ENCODE measurements around the gene MRPS27. TPM values are rescaled to one million over a fixed set of nuclear protein-coding genes. Genes with fewer than 3 reads are reported as not detected.
A peak's percentile ranks its signal among the peaks of the same experiment; 100 is the strongest.

The MRPS27 gene
- total RNA-seq, 1 donor from 2014 or later = 54.7 TPM

DNA sequence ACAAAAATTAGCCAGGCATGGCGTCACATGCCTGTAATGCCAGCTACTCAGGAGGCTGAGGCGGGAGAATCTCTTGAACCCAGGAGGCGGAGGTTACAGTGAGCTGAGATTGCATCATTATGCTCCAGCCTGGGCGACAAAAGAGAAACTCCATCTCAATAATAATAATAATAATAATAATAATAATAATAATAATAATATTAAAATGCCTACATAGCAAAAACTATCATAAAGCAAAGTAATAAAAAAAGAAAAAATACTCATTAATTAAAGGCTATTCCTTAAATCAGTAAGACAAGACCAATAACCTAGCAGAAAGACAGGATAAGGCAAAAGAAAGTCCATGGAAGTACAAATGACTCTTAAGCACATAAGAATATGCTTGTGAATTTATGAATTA is 50.0 kb downstream of the MRPS27 start:
- DNase-seq (ENCODE audit: low spot score, unreplicated experiment) = no peak
- no peak overlapping the region for H3K27ac Mint-ChIP-seq
- peaks cover 7% of the 10 kb centered on the region for H3K4me1 Mint-ChIP-seq (ENCODE audit: low read depth)
- no peaks in the 10 kb centered on the region for H3K27me3 Mint-ChIP-seq
- H3K9me3 Mint-ChIP-seq (ENCODE audit: low read depth) = peaks cover 4% of the 10 kb centered on the region
- TF ChIP-seq, protein P1, sequence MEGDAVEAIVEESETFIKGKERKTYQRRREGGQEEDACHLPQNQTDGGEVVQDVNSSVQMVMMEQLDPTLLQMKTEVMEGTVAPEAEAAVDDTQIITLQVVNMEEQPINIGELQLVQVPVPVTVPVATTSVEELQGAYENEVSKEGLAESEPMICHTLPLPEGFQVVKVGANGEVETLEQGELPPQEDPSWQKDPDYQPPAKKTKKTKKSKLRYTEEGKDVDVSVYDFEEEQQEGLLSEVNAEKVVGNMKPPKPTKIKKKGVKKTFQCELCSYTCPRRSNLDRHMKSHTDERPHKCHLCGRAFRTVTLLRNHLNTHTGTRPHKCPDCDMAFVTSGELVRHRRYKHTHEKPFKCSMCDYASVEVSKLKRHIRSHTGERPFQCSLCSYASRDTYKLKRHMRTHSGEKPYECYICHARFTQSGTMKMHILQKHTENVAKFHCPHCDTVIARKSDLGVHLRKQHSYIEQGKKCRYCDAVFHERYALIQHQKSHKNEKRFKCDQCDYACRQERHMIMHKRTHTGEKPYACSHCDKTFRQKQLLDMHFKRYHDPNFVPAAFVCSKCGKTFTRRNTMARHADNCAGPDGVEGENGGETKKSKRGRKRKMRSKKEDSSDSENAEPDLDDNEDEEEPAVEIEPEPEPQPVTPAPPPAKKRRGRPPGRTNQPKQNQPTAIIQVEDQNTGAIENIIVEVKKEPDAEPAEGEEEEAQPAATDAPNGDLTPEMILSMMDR (IDR thresholded peaks at IDR 0.05; ENCODE audit: unreplicated experiment) = no peak
- no peak overlapping the region for H3K4me3 Mint-ChIP-seq (ENCODE audit: low read depth)
- H3K36me3 Mint-ChIP-seq (ENCODE audit: insufficient read depth) = peaks cover 10% of the 10 kb centered on the region

DNA sequence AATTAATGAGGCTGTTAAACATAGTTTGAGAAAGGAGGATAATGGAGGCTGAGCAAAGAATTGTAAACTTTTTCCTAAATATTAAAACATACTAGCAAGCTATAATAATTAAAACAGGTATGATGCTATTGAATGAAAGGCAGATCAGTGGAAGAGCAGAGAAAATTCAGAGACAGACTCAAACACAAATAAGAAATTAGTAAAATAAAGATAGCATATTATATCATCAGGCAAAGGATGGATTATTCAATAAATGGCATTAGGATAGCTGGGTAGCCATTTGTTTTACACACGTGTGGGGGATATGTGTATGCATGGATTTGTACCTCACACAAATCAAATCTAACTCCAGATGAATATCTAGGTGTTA is 50.6 kb downstream of the MRPS27 start:
- H3K9me3 Mint-ChIP-seq (ENCODE audit: low read depth) = peaks cover 4% of the 10 kb centered on the region
- no peak overlapping the region for H3K4me3 Mint-ChIP-seq (ENCODE audit: low read depth)
- H3K4me1 Mint-ChIP-seq (ENCODE audit: low read depth) = peaks cover 4% of the 10 kb centered on the region
- TF ChIP-seq, protein P1 (IDR thresholded peaks at IDR 0.05; ENCODE audit: unreplicated experiment) = peak; percentile 4
- no peak overlapping the region for H3K27ac Mint-ChIP-seq
- H3K36me3 Mint-ChIP-seq (ENCODE audit: insufficient read depth) = peaks cover 6% of the 10 kb centered on the region
- no peaks in the 10 kb centered on the region for H3K27me3 Mint-ChIP-seq
- no peak for DNase-seq (ENCODE audit: low spot score, unreplicated experiment)

DNA sequence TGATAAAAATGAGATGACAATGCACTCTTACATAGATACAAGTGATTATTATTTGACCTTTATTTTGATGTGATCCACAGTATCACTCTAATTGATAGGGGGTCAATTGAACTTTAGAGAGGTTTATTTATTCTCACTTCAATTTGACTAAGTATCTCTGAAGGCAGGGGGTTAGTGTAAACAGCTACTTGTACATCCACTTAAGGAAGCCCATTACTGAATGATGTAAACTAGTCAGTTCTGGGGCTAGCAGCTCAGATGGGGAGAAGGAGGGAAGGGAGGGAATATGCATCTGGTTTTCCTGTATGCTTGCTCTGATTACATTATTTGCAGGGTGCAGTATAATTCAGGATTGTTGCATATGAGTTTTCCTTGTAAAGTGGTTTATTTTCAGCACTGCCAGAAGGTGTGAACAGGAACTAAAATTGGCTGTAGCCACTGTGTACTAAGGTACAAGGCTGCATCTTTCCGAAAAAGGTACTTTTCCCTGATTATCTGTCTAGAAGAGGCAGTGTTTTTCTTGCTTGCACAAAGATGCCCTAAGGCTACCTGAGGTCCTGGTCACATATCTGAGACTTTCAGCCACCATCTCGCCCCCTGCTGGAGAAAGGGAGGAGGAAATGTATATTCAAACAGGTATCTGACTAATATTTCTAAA is 51.2 kb downstream of the MRPS27 start:
- TF ChIP-seq, protein P1 (IDR thresholded peaks at IDR 0.05; ENCODE audit: unreplicated experiment) = peak; percentile 82
- Mint-ChIP-seq H3K4me3 (ENCODE audit: low read depth) (no peak overlapping the region), H3K36me3 (ENCODE audit: insufficient read depth) (peaks cover 6% of the 10 kb centered on the region), H3K27me3 (no peaks in the 10 kb centered on the region), H3K27ac (no peak overlapping the region), H3K9me3 (ENCODE audit: low read depth) (peaks cover 4% of the 10 kb centered on the region), H3K4me1 (ENCODE audit: low read depth) (peaks cover 4% of the 10 kb centered on the region)
- peak; percentile 37 for DNase-seq (ENCODE audit: low spot score, unreplicated experiment)

DNA sequence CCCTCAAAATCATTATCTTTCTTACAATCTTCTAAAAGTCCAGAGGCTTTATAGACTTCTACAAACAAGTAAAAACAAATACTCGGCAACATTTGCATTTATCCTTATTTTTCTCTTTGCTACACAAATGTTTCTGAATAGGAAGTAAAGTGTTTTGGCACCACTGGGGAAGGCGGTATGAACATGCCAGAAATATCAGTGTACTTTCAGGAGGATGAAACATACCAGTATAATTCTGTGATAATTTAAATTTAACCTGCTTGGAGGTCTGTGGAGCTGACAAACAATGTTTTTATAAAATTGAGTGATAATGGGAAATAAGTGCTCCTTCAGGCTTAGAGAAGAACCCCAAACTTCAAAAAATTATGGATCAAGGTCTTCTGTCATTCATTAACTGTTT is 51.8 kb downstream of the MRPS27 start:
- Mint-ChIP-seq H3K4me1 (ENCODE audit: low read depth) (peaks cover 4% of the 10 kb centered on the region), H3K36me3 (ENCODE audit: insufficient read depth) (peaks cover 6% of the 10 kb centered on the region), H3K27me3 (no peaks in the 10 kb centered on the region), H3K27ac (no peak overlapping the region), H3K4me3 (ENCODE audit: low read depth) (no peak overlapping the region), H3K9me3 (ENCODE audit: low read depth) (peaks cover 4% of the 10 kb centered on the region)
- TF ChIP-seq, protein P1 (IDR thresholded peaks at IDR 0.05; ENCODE audit: unreplicated experiment) = no peak
- DNase-seq (ENCODE audit: low spot score, unreplicated experiment) = no peak

DNA sequence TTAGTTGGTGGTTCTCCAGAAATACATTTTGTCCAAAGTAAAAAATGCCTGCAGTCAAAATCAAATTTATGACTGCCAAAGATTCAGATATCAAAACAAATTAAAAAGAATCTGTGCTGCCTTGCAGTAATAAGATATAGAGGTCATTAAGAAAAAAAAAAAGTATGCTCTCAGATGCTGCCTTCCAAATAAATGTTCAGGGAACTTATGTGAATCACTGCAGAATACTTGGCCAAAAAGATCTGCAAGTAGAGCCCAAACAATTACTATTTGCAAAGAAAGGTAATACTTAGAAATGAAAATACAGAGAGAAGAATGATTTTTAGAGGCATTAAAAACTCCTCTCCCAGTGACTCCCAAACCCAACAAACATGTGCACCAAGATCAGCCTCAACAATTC is 52.4 kb downstream of the MRPS27 start:
- Mint-ChIP-seq H3K36me3 (ENCODE audit: insufficient read depth) (peaks cover 6% of the 10 kb centered on the region), H3K9me3 (ENCODE audit: low read depth) (peaks cover 4% of the 10 kb centered on the region), H3K4me1 (ENCODE audit: low read depth) (peaks cover 4% of the 10 kb centered on the region), H3K27ac (no peak overlapping the region), H3K4me3 (ENCODE audit: low read depth) (no peak overlapping the region), H3K27me3 (no peaks in the 10 kb centered on the region)
- no peak for DNase-seq (ENCODE audit: low spot score, unreplicated experiment)
- TF ChIP-seq, protein P1 (IDR thresholded peaks at IDR 0.05; ENCODE audit: unreplicated experiment) = no peak

Measured in progenitor cell of endocrine pancreas (in vitro differentiated cells).